ENCODE results near the gene LGALS3. TPM values are rescaled to one million over a fixed set of nuclear protein-coding genes. Genes with fewer than 3 reads are reported as not detected.

The LGALS3 gene
- polyA plus RNA-seq, 4 donors = 17.6 to 28.0 (median 22.0) TPM

DNA sequence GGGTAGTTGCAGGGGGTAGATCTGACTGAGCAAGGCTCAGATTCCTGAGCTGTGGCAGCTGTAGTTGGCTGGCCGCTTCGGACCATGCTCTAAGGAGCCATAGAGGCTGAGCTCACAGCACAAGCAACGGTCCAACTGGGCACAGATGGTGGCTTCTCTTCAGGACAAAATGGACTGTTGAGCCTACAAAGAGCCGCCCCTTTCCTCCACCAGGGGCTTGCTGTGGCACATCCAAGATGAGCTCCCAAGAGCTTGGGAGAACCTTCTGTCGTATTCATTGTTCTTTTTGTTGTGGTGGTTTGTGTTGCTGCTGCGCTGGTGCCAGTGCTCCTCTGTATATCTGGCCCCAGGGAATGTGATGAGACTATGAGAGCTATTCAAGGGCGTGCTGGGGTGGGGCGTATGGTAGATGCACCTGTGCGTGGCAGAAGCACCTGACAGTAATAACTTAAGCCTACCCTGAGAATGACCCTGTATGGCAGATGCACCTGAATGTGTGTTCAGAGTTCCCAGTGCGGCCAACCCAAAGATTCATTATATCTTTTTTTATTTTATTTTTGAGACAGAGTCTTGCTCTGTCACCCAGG is 17.8 kb upstream of the LGALS3 start:
- no peak for DNase-seq (ENCODE audit: low read depth in 4 of 4, low spot score in 3 of 4)

DNA sequence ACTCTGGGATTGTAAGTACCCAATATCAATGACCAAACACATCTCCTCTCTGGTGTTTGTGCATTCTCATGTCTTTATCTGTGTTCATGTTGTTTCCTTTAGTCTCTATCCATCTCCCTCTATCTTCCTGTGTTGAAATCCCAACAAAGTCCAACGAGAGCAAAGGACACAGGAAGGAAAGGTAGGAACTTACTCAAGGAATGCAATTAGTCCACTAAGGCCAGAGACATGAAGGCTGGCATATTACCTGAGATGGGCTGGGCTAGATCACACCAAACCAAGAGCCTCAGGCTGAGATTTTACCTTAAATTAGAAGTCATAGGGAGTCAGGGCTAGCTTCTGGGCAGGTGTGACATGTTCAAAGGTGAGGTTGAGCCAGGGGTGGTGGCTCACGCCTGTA is 14.3 kb upstream of the LGALS3 start:
- DNase-seq (ENCODE audit: low read depth in 4 of 4, low spot score in 3 of 4) = no peak

DNA sequence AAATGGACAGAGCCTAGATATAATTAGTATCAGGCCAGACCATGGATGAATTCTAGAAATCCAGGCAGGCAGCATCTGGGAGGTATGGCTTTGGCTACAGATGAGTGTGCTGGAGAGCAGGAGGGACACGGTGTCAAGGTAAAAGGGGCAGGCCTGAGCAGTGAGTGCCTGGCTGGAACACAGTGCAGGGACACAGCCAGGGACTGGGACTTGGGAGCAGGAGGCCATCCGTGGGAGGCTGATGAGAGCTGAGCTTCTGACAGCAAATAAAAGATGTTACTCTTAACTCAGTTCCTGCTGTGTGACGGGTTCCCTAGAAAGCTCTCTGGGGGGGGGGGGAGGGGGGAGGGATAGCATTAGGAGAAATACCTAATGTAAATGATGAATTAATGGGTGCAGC is 13.6 kb upstream of the LGALS3 start:
- DNase-seq (ENCODE audit: low read depth in 4 of 4, low spot score in 3 of 4) = no peak

DNA sequence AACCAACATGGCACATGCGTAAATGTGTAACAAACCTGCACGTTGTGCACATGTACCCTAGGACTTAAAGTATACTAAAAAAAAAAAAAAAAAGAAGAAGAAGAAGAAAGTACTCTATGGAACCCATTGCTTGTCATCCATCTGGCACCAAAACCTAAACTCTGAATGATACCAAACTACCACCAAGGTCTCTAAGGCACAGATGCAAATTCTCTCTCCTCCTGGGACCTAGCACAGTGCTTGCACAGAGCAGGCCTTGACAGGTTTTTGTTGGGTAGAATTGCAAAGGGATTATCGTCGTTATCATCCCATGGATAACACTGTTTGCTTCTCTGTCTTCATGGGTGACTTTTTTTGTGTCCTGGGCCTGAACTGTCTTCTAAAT is 13.2 kb upstream of the LGALS3 start:
- DNase-seq (ENCODE audit: low read depth in 4 of 4, low spot score in 3 of 4) = no peak

DNA sequence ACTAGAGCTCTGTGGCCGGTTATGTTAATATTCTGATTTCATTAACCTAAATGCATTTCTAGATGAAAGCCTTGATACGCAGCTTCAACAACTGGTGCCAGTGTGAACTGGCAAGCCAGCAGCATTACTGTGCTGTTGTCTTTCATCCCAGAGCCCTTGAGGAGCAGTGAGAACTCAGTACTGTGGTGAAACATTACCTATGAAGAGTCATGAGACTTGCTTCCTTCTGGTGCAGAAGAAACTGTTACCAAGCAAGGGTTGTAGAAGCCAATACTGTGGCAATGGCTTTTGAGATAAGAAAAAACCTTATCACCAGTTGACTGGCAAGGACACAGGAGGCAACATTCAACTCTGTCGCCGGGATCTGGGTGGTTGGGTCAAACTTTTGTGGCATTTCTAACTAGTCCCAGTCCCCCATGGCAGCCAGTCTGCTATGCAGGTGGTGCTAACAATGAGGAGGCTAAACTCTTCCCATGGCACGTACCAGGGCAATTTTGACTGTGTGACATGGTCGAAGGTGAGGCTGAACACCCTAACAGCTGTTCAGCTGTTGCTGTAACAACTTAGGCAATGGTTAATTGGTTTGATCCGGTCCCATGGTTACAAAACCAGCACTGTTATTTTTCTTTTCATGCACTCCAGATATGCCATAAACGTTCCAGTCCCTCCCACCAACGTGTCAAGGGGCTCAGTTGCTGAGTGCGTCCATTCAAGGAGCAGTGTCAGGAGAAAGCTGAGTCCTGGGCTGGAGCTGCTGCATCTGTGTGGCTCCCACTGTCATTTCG is 12.6 kb upstream of the LGALS3 start:
- DNase-seq (ENCODE audit: low read depth in 4 of 4, low spot score in 3 of 4) = no peak

DNA sequence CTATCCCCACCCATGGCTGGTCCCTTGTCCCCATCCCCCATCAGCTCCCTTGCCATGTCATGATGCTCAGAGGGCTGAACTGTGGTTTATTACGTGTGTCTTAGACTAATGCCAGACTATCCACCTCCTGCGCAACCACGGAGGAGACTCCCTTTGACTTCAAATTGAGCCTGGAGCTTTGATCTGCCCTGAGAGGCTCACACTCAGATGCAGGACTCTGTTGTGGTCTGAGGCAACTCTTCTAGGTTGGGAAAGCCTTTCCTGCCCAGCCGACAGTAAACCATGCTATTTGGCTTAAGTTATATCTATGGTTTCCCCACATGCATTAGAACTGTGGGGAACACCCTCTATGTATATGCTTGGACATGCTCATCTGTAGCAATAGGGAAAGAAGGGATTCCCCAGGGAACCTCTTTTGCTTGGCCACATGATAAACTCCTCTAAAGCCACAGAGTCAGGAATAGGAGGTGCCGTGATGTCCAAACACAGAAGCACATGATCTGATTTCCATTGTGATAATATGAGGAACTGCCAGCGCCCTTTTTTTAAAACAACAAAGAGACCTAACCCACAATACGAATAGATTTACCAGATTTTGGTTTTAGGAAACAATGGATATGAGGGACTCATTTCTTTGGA is 11.1 kb upstream of the LGALS3 start:
- DNase-seq (ENCODE audit: low read depth in 4 of 4, low spot score in 3 of 4) = no peak

DNA sequence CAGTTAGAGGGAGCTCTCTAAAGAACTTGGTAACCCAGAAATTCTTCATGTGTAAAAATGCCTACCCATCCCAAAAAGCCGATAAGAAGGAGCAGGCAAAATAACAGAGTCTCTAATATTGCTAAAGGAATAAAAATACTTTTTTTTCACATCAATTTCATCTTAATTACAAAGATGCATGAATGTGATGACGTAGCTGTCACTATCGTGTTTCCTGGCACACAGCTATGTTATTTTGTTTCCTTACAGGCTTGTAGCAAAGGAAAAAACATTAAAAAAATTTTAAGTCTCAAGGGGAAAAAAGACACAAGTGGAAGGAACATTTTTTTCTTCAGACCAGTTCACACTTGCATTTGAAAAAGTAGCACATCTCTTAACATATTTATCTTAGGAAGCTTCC is 10.3 kb upstream of the LGALS3 start:
- DNase-seq (ENCODE audit: low read depth in 4 of 4, low spot score in 3 of 4) = no peak

DNA sequence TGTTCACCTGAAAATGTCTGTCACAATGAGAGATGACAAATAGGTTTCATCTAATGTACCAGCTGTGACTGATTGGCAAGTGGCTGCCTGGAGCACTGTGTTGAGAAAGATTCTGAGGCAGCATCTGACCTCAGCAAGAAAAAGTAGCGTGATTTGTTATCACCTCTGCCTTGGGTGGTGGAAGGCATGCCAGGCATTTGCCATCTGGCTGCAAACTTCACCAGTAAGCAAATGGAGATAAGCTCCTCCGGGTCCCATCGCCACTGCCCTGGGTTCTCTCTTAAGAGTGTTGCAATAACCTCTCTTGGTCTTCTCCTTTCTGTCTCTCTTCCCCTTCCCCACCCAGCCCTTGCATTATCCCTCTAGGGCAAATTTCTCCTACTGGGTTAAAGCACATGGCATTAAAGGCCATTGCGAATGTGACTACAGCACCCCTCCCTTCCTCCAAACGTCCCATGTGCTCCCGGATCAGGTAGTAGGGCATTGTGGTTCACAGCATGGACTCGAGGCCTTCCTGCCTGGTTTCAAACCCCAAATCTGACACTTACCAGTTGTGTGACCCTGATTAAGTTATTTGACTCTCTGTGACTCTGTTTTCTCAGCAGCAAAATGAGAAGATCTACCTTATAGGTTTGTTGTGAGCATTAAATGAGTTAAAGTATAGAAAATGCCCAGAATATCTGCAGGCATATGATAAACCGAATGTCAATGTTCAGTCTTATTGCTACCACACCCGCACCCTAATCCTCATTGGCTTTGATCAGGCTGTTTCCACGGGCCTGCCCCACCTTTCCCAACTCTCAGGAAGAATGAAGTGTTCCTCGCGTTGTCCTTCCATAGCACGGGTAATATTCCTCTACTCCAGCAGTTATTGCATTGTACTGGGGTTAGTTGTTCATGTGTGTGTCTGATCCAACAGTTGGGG is 8.2 kb upstream of the LGALS3 start:
- no peak for DNase-seq (ENCODE audit: low read depth in 4 of 4, low spot score in 3 of 4)

DNA sequence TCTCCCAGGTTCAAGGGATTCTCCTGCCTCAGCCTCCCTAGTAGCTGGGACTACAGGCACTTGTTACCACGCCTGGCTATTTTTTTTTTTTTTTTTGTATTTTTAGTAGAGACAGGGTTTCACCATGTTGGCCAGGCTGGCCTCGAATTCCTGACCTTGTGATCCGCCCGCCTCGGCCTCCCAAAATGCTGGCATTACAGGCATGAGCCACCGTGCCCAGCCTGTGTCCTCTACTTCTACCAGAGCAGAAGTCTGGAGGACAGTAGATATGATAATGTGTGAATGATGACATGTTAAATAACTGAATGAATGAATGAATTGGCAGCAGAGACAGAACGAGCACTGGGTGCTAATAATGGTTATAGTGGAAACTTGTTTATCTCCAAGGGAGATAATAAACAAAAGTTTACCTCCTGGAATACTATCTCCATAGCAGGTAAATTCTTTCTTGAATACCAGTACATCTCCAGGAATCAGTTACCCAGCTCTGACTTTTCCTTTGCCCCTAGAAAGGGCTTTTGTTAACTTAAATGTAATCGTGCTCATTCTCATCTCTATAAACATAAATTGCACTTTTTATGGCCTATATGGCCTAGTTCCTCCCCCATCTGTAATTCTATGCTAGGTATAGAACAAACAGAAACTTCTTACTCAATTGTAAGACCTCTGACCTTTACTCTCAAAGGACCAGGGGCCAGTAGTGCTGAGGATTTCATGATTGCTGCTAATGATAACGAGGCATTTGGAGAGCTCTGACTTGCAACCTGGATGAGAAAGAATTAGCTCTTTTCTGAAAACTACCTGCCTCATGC is 7.2 kb upstream of the LGALS3 start:
- DNase-seq (ENCODE audit: low read depth in 4 of 4, low spot score in 3 of 4) = no peak

DNA sequence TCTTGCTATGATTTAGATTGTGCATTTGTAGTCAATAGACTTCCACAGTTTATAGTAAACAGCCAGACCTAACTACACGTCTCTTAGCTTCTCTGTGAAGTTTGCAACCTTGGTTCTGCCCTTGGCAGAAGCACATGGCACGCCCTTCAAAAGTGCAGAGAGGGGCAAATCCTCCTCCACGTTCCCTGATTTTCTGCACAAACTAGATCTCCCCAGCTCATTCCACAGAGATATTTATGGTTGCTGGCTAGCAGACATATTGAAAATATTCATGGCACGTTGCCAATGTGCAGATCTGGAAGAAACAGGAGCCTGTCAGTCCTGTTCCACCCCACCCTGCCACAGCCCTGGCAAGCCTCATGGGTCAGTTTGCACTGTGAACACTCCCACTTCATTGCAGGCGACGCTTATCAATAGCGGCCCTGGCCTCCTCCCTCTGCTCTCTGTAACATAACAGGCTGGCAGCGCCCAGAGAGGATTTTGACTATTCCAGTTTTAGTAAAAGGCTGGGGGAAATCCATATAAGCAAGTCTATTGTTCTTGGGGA is 6.5 kb upstream of the LGALS3 start:
- no peak for DNase-seq (ENCODE audit: low read depth in 4 of 4, low spot score in 3 of 4)

DNA sequence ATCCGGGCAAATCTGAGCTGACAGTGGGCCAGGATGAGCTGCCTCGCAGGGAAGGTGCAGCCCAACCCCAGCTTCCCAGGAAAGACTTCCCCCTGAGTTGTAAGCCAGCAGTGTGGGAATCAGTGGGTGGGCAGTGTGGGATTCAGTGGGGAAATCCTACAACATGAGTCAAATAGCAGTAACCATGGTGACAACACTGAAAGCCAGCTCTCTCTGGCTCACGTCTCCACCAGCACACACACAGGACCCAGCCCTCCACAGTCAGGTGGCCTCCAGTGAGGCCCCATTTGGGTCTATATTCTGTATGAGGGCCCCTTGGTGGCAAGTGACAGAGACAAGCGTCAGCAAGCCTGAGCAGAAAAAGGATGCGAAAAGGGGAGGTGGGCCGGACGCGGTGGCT is 6.0 kb upstream of the LGALS3 start:
- DNase-seq (ENCODE audit: low read depth in 4 of 4, low spot score in 3 of 4) = no peak

DNA sequence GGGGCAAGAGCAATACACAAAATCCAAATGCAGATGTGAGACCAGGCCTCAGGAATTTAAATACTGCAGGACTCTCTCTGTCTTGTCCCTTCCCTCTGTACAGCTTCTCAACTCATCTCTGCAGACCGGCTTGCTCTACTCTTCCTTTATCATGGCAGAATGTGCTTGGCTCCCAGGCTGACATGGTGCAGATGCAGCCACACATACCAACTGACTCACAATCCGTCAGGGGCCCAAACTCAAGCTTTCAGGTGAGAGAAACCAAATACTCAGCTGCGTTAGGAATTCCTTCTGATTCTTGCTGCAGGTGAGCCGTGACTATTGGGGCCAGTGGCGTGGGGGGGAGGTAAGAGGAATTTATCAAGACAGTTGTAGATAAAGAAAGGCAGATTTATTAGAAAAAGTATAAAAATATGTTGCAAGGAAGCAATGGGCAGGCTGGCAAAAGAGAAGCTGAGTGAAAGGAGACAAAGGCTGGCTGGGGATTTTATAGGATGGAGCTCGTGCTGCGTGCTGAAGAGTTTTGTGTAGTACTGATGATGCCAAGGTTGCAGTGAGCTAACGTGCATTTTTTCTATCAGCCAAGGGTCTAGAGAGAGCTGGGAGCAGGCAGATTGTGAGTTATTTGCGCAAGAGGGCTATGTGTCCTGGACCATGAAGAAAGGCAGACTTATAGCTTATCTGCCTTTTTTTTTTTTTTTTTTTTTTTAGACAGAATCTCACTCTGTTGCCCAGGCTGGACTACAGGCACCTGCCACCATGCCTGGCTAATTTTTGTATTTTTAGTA is 5.0 kb upstream of the LGALS3 start:
- DNase-seq (ENCODE audit: low read depth in 4 of 4, low spot score in 3 of 4) = no peak

DNA sequence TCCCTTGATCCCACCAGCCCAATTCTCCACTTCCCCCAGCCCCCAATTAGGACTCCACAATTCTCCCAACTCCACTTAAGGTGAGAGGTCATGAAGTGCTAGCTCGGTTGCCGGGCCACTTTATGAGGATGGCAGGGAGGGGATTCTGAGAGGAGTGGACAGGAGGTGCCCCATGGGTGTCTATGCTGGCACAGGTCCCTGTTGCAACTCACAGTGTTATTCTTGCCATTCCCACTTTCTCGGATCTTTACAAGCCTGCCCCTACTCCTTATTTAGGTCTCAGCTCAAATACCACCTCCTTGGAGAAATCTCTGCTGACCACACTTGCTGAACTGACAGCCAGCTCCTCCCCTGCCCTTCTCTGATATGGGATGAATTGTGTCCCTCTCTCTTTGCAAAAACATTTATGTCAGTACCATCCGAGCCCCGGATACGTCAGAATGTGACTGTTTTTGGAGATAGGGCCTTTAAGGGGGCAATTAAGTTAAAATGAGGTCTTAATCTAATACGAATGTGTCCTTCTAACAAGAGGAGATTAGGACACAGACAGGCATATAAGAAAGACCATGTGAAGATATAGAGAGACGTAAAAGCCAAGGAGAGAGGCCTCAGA is 4.2 kb upstream of the LGALS3 start:
- DNase-seq (ENCODE audit: low read depth in 4 of 4, low spot score in 3 of 4) = no peak

DNA sequence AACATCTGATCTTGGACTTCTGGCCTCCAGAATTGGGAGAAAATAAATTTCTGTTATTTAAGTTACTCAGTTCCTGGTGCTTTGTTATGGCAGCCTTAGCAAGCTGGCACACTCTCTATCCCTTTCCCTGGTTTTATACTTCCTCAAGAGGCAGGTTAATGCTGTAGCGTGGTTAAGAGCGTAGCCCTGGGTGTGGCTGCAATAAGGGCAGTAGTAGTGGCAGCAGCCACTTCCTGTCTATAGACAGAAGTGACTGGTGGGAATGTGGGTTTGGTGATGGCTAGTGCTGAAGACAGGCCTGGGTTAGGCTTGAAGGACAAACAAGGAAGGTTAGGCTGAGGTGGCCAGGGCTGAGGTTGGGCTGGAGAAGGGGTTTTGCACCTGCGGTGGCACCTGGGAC is 3.6 kb upstream of the LGALS3 start:
- DNase-seq (ENCODE audit: low read depth in 4 of 4, low spot score in 3 of 4) = no peak

DNA sequence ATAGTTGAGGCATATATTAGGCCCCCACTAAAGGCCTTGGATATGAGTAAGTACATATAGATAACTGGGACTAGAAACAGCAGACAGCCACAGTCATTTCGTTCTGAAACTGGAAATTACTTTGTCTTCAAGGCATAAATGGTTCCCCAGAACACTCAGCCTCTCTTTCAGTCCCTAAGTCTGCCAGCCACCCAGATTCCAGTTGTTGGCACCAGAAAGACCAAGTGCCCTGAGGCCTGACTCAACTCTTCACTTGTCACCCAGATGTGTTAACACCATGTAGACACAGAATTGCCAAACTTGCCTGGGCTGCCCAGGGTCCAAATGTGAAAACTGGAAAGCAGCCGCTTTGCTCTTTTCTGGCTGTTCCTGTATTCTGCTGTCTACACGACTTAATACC is 3.0 kb upstream of the LGALS3 start:
- DNase-seq (ENCODE audit: low read depth in 4 of 4, low spot score in 3 of 4) = no peak

DNA sequence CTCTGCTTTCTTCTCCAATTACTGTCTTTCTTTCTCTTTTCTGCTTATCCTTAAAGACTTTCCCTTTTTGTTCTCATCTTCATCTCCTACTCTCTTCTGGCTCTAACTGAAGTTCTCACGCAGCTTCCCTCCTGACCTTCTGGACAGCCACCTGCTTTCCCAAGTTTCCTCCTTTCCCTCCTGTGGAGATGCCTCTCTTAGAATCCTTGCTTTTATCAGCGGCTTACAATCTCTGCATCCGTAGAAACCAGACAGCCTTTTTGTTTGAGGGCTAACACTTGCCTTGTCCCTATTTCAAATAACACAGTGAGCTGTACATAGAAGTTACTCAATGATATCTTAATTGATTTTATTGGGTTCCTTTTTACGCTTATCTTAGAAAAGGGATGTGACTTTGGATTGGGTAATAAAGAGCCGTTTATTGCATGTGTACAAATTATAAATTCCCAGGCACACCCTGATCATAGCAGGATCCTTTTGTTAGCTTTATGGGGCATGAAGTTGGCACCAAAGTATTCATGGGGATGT is 2.1 kb upstream of the LGALS3 start:
- DNase-seq (ENCODE audit: low read depth in 4 of 4, low spot score in 3 of 4) = no peak

DNA sequence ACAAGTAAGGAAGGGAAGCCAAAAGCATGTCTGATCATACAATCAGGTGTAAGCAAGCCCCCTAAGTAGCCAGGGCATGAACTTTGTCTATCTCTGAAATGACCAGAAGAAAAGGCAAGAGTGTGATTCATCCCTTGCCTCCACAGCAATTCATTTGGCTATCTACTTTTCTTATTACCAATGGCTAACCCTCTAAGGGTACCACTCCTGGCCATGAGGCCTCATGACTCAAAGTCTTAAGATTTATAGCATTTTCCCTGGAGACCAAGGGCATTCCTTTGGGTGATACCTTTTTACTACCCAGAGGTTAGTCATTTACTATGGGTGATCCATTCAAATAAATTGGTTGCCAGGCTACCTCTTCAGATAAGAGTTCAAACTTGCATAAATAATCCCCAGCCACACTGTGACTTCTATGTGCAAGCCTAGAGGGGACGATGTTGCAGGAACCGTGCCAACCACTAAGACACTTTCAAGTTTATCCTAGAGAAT is 1.5 kb upstream of the LGALS3 start:
- no peak for DNase-seq (ENCODE audit: low read depth in 4 of 4, low spot score in 3 of 4)

DNA sequence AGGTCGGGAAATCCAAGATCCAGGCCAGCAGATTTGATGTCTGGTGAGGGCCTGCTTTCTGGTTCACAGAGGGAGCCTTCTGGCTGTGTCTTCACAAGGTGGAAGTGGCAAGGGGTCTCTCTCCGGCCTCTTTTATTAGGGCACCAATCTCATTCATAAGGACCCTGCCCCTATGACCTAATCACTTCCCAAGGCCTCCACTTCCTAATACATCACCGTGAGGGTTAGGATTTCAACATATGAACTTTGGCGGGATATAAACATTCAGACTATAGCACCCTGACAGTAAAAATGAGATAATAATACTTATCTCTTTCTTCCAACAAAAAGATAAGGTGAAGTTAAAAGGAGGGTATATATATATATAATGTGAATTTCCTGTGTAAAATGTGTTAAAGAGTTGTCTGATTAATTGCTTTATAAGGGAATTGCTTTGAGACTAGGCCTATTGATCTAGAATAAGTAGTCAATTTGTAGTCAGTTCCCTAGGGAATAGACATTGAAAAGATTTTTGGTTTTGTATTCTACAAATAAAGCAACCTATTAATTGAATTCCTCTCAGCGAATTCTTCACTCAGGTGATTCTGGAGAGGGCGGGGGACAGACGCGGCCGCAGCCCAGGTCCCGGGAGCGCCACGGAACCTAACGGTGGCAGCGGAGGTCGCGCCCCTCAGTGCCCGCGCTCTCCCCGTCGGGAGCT is 516 bp upstream of the LGALS3 start:
- no peak for DNase-seq (ENCODE audit: low read depth in 4 of 4, low spot score in 3 of 4)

All from right renal pelvis (tissue), 4 donors.